NT2/D1 (cell line): ENCODE data around the gene PTPN23.

Experiments
- YY1 ChIP-seq: IDR thresholded peaks from 2 replicates; pipeline ENCODE4 v1.6.1; 2011; ENCODE audit not compliant: insufficient read length, insufficient read depth
- ZNF274 ChIP-seq: IDR thresholded peaks from 2 replicates; pipeline ENCODE4 v1.6.1; 2011; ENCODE audit warnings: mild to moderate bottlenecking, low read depth, low read length

- no peak for TF ChIP-seq YY1
- no peak for TF ChIP-seq ZNF274
Measured at GRCh38 chr3:47385007-47385406, 4.2 kb downstream of the PTPN23 start.
